ENCODE measurements around the gene IRF1. TPM values are rescaled to one million over a fixed set of nuclear protein-coding genes. Genes with fewer than 3 reads are reported as not detected.

IRF1 gene
- total RNA-seq, 4 donors from 2014 or later: 17.5 to 24.1 (median 20.1) TPM

DNA sequence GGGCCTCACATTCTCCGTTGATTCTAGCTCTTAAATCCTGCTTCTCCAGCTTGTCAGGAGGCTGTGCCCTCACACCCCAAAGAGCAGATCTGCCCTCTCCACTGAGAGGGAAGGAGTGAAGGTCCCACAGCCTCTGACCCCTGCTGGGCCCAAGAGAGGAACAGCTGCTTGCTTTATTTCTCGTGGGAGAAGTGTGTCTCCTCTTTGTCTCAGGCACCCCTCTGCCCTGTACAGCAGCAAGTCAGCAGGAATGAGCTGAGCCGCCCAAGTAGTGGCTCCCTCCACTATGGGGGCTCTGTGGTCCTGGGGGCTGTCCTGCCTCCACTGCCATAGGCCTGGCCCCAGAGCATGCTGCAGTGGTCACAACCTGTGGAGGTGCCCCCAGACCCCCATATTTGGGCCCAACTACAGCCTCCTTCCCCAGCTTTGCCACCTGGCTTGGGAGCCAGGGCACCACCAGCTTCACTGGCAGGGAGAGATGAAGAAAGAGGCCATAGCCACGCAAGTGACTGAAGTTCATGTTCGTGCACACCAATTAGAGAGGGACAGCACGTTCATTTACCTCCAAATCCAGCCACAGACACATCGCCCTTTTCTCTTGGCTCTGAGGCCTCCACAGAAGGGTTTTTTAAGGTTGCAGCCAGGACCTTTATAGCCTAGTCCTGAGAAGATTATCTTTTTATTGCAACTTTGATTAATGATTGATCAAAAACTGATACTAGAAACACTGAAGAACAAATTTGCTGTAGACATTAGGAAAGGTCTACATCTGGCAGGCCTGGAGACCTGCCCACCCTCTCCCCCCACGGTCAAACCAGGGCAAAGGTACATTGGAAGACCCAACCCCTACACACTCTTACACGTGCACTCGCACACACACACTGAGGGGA lies 27.5 kb downstream of the IRF1 start:
- TF ChIP-seq EP300 (IDR thresholded peaks at IDR 0.05): no peak
- TF ChIP-seq POLR2A (IDR thresholded peaks at IDR 0.05): no peak
- TF ChIP-seq POLR2AphosphoS5 (IDR thresholded peaks at IDR 0.05): no peak
- TF ChIP-seq, protein P1, sequence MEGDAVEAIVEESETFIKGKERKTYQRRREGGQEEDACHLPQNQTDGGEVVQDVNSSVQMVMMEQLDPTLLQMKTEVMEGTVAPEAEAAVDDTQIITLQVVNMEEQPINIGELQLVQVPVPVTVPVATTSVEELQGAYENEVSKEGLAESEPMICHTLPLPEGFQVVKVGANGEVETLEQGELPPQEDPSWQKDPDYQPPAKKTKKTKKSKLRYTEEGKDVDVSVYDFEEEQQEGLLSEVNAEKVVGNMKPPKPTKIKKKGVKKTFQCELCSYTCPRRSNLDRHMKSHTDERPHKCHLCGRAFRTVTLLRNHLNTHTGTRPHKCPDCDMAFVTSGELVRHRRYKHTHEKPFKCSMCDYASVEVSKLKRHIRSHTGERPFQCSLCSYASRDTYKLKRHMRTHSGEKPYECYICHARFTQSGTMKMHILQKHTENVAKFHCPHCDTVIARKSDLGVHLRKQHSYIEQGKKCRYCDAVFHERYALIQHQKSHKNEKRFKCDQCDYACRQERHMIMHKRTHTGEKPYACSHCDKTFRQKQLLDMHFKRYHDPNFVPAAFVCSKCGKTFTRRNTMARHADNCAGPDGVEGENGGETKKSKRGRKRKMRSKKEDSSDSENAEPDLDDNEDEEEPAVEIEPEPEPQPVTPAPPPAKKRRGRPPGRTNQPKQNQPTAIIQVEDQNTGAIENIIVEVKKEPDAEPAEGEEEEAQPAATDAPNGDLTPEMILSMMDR (IDR thresholded peaks at IDR 0.05): no peak
- no peaks in the 10 kb centered on the region for H3K36me3 ChIP-seq
- no peak overlapping the region for H3K4me3 ChIP-seq
- H3K27me3 ChIP-seq: no peaks in the 10 kb centered on the region
- H3K9me3 ChIP-seq: no peaks in the 10 kb centered on the region
- WGBS: 87% methylated on average over 9 of the region's 10 CpGs
- peaks cover 68% of the 10 kb centered on the region for H3K4me1 ChIP-seq
- no peak overlapping the region for H3K27ac ChIP-seq
- no peak for DNase-seq (ENCODE audit: low spot score in 2 of 2)

DNA sequence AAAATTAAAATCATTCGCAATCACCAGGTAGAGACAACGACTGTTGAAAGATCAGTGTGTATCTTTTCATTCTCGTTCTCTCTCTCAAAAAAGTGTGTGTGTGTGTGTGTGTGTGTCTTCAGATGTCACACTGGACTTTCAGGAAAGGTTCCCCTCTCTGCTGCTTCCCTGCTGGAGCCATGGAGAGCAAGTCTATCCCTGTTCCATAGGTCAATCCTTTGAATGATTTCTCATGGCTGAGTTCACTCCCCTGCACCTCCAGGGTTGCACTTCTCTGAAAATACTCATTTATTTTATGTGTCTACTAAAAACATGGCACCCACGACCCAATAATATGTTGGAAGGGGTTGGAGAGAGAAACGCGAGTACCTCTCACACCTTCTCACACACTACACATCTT lies 28.2 kb downstream of the IRF1 start:
- H3K36me3 ChIP-seq: no peaks in the 10 kb centered on the region
- H3K27ac ChIP-seq: no peak overlapping the region
- no peak for DNase-seq (ENCODE audit: low spot score in 2 of 2)
- no peaks in the 10 kb centered on the region for H3K27me3 ChIP-seq
- H3K4me1 ChIP-seq: peaks cover 74% of the 10 kb centered on the region
- no peaks in the 10 kb centered on the region for H3K9me3 ChIP-seq
- WGBS: 92% methylated on average over 6 of the region's 6 CpGs
- no peak overlapping the region for H3K4me3 ChIP-seq
- no peak for TF ChIP-seq EP300 (IDR thresholded peaks at IDR 0.05)
- no peak for TF ChIP-seq POLR2AphosphoS5 (IDR thresholded peaks at IDR 0.05)
- TF ChIP-seq, protein P1 (IDR thresholded peaks at IDR 0.05): no peak
- TF ChIP-seq POLR2A (IDR thresholded peaks at IDR 0.05): no peak

DNA sequence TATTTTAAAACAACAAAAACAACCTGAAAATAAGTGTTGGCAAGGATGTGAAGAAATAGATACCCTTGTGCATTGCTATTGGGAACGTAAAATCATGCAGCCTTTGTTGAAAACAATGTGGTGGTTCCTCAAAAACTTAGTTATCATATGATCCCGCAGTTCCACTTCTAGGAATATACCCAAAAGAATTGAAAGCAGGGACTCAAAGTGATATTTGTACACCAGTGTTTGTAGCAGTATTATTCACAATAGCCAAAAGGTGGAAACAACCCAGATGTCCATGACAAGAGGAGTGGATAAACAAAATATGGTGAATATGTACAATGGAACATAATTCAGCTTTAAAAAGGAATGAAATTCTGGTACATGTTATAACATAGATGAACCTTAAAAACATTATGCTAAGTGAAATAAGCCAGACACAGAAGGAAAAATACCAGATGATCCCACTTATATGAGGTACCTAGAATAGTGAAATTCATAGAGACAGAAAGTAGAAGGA lies 29.0 kb downstream of the IRF1 start:
- H3K4me1 ChIP-seq: peaks cover 76% of the 10 kb centered on the region
- no peak for DNase-seq (ENCODE audit: low spot score in 2 of 2)
- no peaks in the 10 kb centered on the region for H3K9me3 ChIP-seq
- H3K27ac ChIP-seq: no peak overlapping the region
- no peak for TF ChIP-seq EP300 (IDR thresholded peaks at IDR 0.05)
- TF ChIP-seq POLR2AphosphoS5 (IDR thresholded peaks at IDR 0.05): no peak
- TF ChIP-seq, protein P1 (IDR thresholded peaks at IDR 0.05): no peak
- no peak for TF ChIP-seq POLR2A (IDR thresholded peaks at IDR 0.05)
- H3K4me3 ChIP-seq: no peak overlapping the region
- H3K36me3 ChIP-seq: no peaks in the 10 kb centered on the region
- no peaks in the 10 kb centered on the region for H3K27me3 ChIP-seq
- WGBS: 96% methylated on average over 2 of the region's 2 CpGs

DNA sequence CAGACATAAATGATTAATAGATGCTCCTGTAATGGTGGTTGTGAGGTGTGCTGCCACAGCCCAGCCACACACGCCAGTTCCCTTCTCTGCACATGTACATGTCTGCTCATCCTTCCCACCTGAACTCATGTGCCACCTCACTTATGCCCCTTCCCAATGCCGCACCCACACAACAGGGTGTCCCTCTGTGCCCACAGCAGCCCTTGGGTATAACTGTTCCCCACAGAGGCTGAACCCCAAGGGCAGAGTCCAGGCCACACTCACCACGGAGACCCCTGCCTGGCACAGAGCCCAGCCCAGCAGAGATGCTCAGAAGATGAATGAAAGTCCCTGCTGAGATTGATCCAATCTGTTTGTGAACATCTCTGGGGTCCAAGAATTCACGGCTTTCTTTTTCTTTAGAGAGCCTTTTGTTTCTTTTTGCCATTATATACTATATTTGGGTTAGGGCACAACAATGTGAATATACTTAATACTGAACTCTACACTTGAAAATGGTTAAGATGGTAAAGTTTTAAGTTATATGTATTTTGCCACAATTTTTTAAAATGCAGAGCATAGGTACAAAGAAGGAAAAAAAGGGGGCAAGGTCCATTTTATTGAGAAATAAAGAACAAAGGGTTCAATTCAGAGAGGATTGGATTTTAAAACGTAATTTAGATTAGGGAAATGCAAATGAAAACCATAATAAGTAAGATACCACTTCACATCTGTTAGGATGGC lies 29.6 kb downstream of the IRF1 start:
- DNase-seq (ENCODE audit: low spot score in 2 of 2): no peak
- Histone ChIP-seq H3K36me3 (no peaks in the 10 kb centered on the region), H3K4me1 (peaks cover 76% of the 10 kb centered on the region), H3K4me3 (no peak overlapping the region), H3K9me3 (no peaks in the 10 kb centered on the region), H3K27me3 (no peaks in the 10 kb centered on the region), H3K27ac (no peak overlapping the region)
- 64% methylated on average over 5 of the region's 5 CpGs for WGBS
- TF ChIP-seq POLR2A (IDR thresholded peaks at IDR 0.05): no peak
- TF ChIP-seq, protein P1 (IDR thresholded peaks at IDR 0.05): no peak
